ENCODE data around the gene MRPL53.
"Not testable (repeated sequence)": the region's sequence is repeated elsewhere in the genome, so short reads cannot be mapped to it uniquely, and the experiment has no call there.

MRPL53 gene

GRCh38 chr2:74462054-74462785, 10.3 kb downstream of the MRPL53 start:
- Histone ChIP-seq H3K36me3 (ENCODE audit: control insufficient read depth, insufficient read depth, low read length) (peaks cover 14% of the 10 kb centered on the region), H3K4me1 (ENCODE audit: control insufficient read depth, insufficient read depth, low read length) (peaks cover 9% of the 10 kb centered on the region), H3K27ac (ENCODE audit: low read depth, low read length) (no peak overlapping the region), H3K4me3 (ENCODE audit: low read length) (no peak overlapping the region), H3K27me3 (ENCODE audit: control insufficient read depth, insufficient read depth, low read length) (no peaks in the 10 kb centered on the region), H3K9ac (ENCODE audit: low read length) (no peak overlapping the region)

GRCh38 chr2:74461187-74462053, 11.1 kb downstream of the MRPL53 start:
- Histone ChIP-seq H3K36me3 (ENCODE audit: control insufficient read depth, insufficient read depth, low read length) (peaks cover 14% of the 10 kb centered on the region), H3K4me1 (ENCODE audit: control insufficient read depth, insufficient read depth, low read length) (peaks cover 16% of the 10 kb centered on the region), H3K9ac (ENCODE audit: low read length) (no peak overlapping the region), H3K27me3 (ENCODE audit: control insufficient read depth, insufficient read depth, low read length) (no peaks in the 10 kb centered on the region), H3K27ac (ENCODE audit: low read depth, low read length) (no peak overlapping the region), H3K4me3 (ENCODE audit: low read length) (no peak overlapping the region)

GRCh38 chr2:74460187-74460586, 12.3 kb downstream of the MRPL53 start:
- H3K9ac ChIP-seq (ENCODE audit: low read length); H3K27ac ChIP-seq (ENCODE audit: low read depth, low read length); H3K27me3 ChIP-seq (ENCODE audit: control insufficient read depth, insufficient read depth, low read length); H3K4me3 ChIP-seq (ENCODE audit: low read length): not testable (repeated sequence)
- peaks cover 26% of the 10 kb centered on the region for H3K4me1 ChIP-seq (ENCODE audit: control insufficient read depth, insufficient read depth, low read length)
- H3K36me3 ChIP-seq (ENCODE audit: control insufficient read depth, insufficient read depth, low read length), result peaks cover 14% of the 10 kb centered on the region

GRCh38 chr2:74459503-74460118, 12.9 kb downstream of the MRPL53 start:
- H3K4me3 ChIP-seq (ENCODE audit: low read length); H3K27ac ChIP-seq (ENCODE audit: low read depth, low read length); H3K27me3 ChIP-seq (ENCODE audit: control insufficient read depth, insufficient read depth, low read length); H3K9ac ChIP-seq (ENCODE audit: low read length): not testable (repeated sequence)
- H3K4me1 ChIP-seq (ENCODE audit: control insufficient read depth, insufficient read depth, low read length), result peaks cover 26% of the 10 kb centered on the region
- peaks cover 14% of the 10 kb centered on the region for H3K36me3 ChIP-seq (ENCODE audit: control insufficient read depth, insufficient read depth, low read length)

GRCh38 chr2:74458938-74459363, 13.5 kb downstream of the MRPL53 start:
- peaks cover 14% of the 10 kb centered on the region for H3K36me3 ChIP-seq (ENCODE audit: control insufficient read depth, insufficient read depth, low read length)
- H3K9ac ChIP-seq (ENCODE audit: low read length), result no peak overlapping the region
- H3K27ac ChIP-seq (ENCODE audit: low read depth, low read length), result no peak overlapping the region
- H3K4me1 ChIP-seq (ENCODE audit: control insufficient read depth, insufficient read depth, low read length), result peaks cover 22% of the 10 kb centered on the region
- peak overlapping the region; percentile 62 for H3K4me3 ChIP-seq (ENCODE audit: low read length)
- H3K27me3 ChIP-seq (ENCODE audit: control insufficient read depth, insufficient read depth, low read length), result no peaks in the 10 kb centered on the region

- Histone ChIP-seq H3K27ac (ENCODE audit: low read depth, low read length) (peak within 1 kb of the TSS; percentile 98), H3K27me3 (ENCODE audit: control insufficient read depth, insufficient read depth, low read length) (no peaks in the 10 kb centered on the region), H3K4me3 (ENCODE audit: low read length) (peak within 1 kb of the TSS; percentile 85), H3K9ac (ENCODE audit: low read length) (peak within 1 kb of the TSS; percentile 90), H3K36me3 (ENCODE audit: control insufficient read depth, insufficient read depth, low read length) (peaks cover 14% of the 10 kb centered on the region), H3K4me1 (ENCODE audit: control insufficient read depth, insufficient read depth, low read length) (peaks cover 22% of the 10 kb centered on the region)
Observed at GRCh38 chr2:74458132-74458937, 14.1 kb downstream of the MRPL53 start, which contains the start of gene WBP1. TSS of gene WBP1 (plus strand) at chr2:74458438. CDS start at chr2:74458603, 165 bp downstream.

- Histone ChIP-seq H3K4me1 (ENCODE audit: control insufficient read depth, insufficient read depth, low read length) (peaks cover 22% of the 10 kb centered on the region), H3K9ac (ENCODE audit: low read length) (peak overlapping the region; percentile 90), H3K27ac (ENCODE audit: low read depth, low read length) (peak overlapping the region; percentile 98)
Observed at GRCh38 chr2:74457549-74458131, 14.8 kb downstream of the MRPL53 start.

GRCh38 chr2:74457129-74457548, 15.3 kb downstream of the MRPL53 start:
- H3K27me3 ChIP-seq (ENCODE audit: control insufficient read depth, insufficient read depth, low read length), result no peaks in the 10 kb centered on the region
- H3K9ac ChIP-seq (ENCODE audit: low read length), result no peak overlapping the region
- H3K4me1 ChIP-seq (ENCODE audit: control insufficient read depth, insufficient read depth, low read length), result peaks cover 22% of the 10 kb centered on the region
- H3K36me3 ChIP-seq (ENCODE audit: control insufficient read depth, insufficient read depth, low read length), result peaks cover 4% of the 10 kb centered on the region
- H3K27ac ChIP-seq (ENCODE audit: low read depth, low read length), result peak overlapping the region; percentile 98
- peak overlapping the region; percentile 85 for H3K4me3 ChIP-seq (ENCODE audit: low read length)

More at GRCh38 chr2:74457549-74458131, 14.8 kb downstream of the MRPL53 start:
- Histone ChIP-seq H3K36me3 (ENCODE audit: control insufficient read depth, insufficient read depth, low read length) (peaks cover 8% of the 10 kb centered on the region), H3K4me3 (ENCODE audit: low read length) (peak overlapping the region; percentile 85), H3K27me3 (ENCODE audit: control insufficient read depth, insufficient read depth, low read length) (no peaks in the 10 kb centered on the region)

- H3K27me3 ChIP-seq (ENCODE audit: control insufficient read depth, insufficient read depth, low read length), result no peaks in the 10 kb centered on the region
- H3K4me1 ChIP-seq (ENCODE audit: control insufficient read depth, insufficient read depth, low read length), result peaks cover 22% of the 10 kb centered on the region
- H3K36me3 ChIP-seq (ENCODE audit: control insufficient read depth, insufficient read depth, low read length), result no peaks in the 10 kb centered on the region
- H3K27ac ChIP-seq (ENCODE audit: low read depth, low read length), result peak within 1 kb of the TSS; percentile 67
- peak within 1 kb of the TSS; percentile 75 for H3K9ac ChIP-seq (ENCODE audit: low read length)
- peak within 1 kb of the TSS; percentile 98 for H3K4me3 ChIP-seq (ENCODE audit: low read length)
Observed at GRCh38 chr2:74454654-74455511, 17.6 kb downstream of the MRPL53 start, which contains the start of gene INO80B. TSS of gene INO80B (plus strand) at chr2:74455087. CDS start at chr2:74455117, 30 bp downstream.

- H3K4me3 ChIP-seq (ENCODE audit: low read length), result no peak overlapping the region
- H3K27me3 ChIP-seq (ENCODE audit: control insufficient read depth, insufficient read depth, low read length), result no peaks in the 10 kb centered on the region
- H3K4me1 ChIP-seq (ENCODE audit: control insufficient read depth, insufficient read depth, low read length), result peaks cover 6% of the 10 kb centered on the region
- H3K9ac ChIP-seq (ENCODE audit: low read length), result no peak overlapping the region
- H3K27ac ChIP-seq (ENCODE audit: low read depth, low read length), result no peak overlapping the region
- no peaks in the 10 kb centered on the region for H3K36me3 ChIP-seq (ENCODE audit: control insufficient read depth, insufficient read depth, low read length)
Observed at GRCh38 chr2:74450570-74451190, 21.8 kb downstream of the MRPL53 start.
